Spinal cord (tissue), 10 donors: ENCODE measurements around the gene PCDHA13. TPM values are rescaled to one million over a fixed set of nuclear protein-coding genes. Genes with fewer than 3 reads are reported as not detected.
A peak's percentile ranks its signal among the peaks of the same experiment; 100 is the strongest.
"Not testable (repeated sequence)": the region's sequence is repeated elsewhere in the genome, so short reads cannot be mapped to it uniquely, and the experiment has no call there.

Experiments used
- DNase-seq, 6 donors: peaks; one replicate each; pipeline versions ENCODE4 v3.0.0 to v3.0.0-alpha.2; 2013 to 2015; ENCODE audit warnings: low spot score in 6 of 6, low read depth in 4 of 6
- H3K27ac ChIP-seq: one replicate; pipeline ENCODE4 v1.5.1; 2013; ENCODE audit warnings: low read depth, low read length, control low read depth
- H3K27me3 ChIP-seq: one replicate; pipeline ENCODE4 v1.6.1; 2013; ENCODE audit warnings: low read length; ENCODE audit not compliant: control insufficient read depth, insufficient read depth
- H3K36me3 ChIP-seq: one replicate; pipeline ENCODE4 v1.6.1; 2013; ENCODE audit warnings: low read length; ENCODE audit not compliant: control insufficient read depth, insufficient read depth
- H3K4me1 ChIP-seq: one replicate; pipeline ENCODE4 v1.6.1; 2013; ENCODE audit warnings: low read length; ENCODE audit not compliant: control insufficient read depth, insufficient read depth
- H3K4me3 ChIP-seq: one replicate; pipeline ENCODE4 v1.5.1; 2013; ENCODE audit warnings: low read depth, low read length, control low read depth
- H3K9me3 ChIP-seq: one replicate; pipeline ENCODE4 v1.6.1; 2013; ENCODE audit warnings: low read length; ENCODE audit not compliant: control insufficient read depth, insufficient read depth
- WGBS: methylation state at CpG from one replicate; pipeline ENCODE4 v1.1.5; 2013; ENCODE audit warnings: missing lambda C conversion rate; ENCODE audit not compliant: insufficient coverage; 5-methylcytosine and 5-hydroxymethylcytosine counted together
- long read RNA-seq, 4 donors: transcript quantifications; one replicate each; lab custom pipeline, GENCODE V29; 2026
- polyA plus RNA-seq, 2 donors: library from polyadenylated mRNA; unstranded; fragments of 120-200 nt; gene quantifications; one replicate each; pipeline ENCODE4 v1.2.1, GENCODE V29; 2013; ENCODE audit not compliant: insufficient read length in 2 of 2
- total RNA-seq, 2 donors: library from RNA; depleted of rRNA in 1 of 2; stranded (reverse); fragments of 120-200 nt in 1 of 2; fragments of >200 nt in 1 of 2; gene quantifications; one replicate each; pipeline versions ENCODE4 v1.2.3 to v1.2.4, GENCODE V29; 2013 to 2014
- donor health status: healthy.

Gene PCDHA13
- total RNA-seq (10 to 100 TPM in 1 of 2 donors, 1 to 10 TPM in 1; 1.9 to 12.4 TPM), polyA plus RNA-seq (1 to 10 TPM; 3.6 to 5.7 TPM)
- long read RNA-seq, donor 1, full-length matches to known transcripts = 3 of 3 reads
- long read RNA-seq, donor 1, partial matches to known transcripts = 0 of 3 reads
- long read RNA-seq, donor 1, other reads (novel, unspliced or antisense) = 0 of 3 reads
- long read RNA-seq, donor 2, full-length matches to known transcripts = 1 of 1 reads
- long read RNA-seq, donor 2, partial matches to known transcripts = 0 of 1 reads
- long read RNA-seq, donor 2, other reads (novel, unspliced or antisense) = 0 of 1 reads
- long read RNA-seq, donor 3, full-length matches to known transcripts = 2 of 2 reads
- long read RNA-seq, donor 3, partial matches to known transcripts = 0 of 2 reads
- long read RNA-seq, donor 3, other reads (novel, unspliced or antisense) = 0 of 2 reads
- long read RNA-seq, donor 4 = 0 reads

- Histone ChIP-seq H3K9me3 (peaks cover 27% of the 10 kb centered on the region), H3K4me3 (peak within 1 kb of the TSS; percentile 26), H3K36me3 (peaks cover 17% of the 10 kb centered on the region), H3K27me3 (no peaks in the 10 kb centered on the region), H3K27ac (no peak within 1 kb of the TSS), H3K4me1 (peaks cover 7% of the 10 kb centered on the region)
- peak in 2 of 6 donors; percentile 38 to 77 for DNase-seq
- 3% methylated on average over 19 of the region's 35 CpGs for WGBS
Measured at GRCh38 chr5:140881889-140882590, at the start of gene PCDHA13. TSS of gene PCDHA13 (plus strand) at chr5:140882124. CDS start at chr5:140882269, 145 bp downstream.

GRCh38 chr5:140833993-140834392 lies 47.9 kb upstream of the PCDHA13 start, which contains the start of gene PCDHA7:
TSS of gene PCDHA7 (plus strand) at chr5:140834269. CDS start at chr5:140834384, 115 bp downstream.
- Histone ChIP-seq H3K27ac (no peak within 1 kb of the TSS), H3K9me3 (peaks cover 16% of the 10 kb centered on the region), H3K4me1 (no peaks in the 10 kb centered on the region), H3K27me3 (no peaks in the 10 kb centered on the region), H3K36me3 (peaks cover 17% of the 10 kb centered on the region), H3K4me3 (no peak within 1 kb of the TSS)
- peak in 2 of 6 donors; percentile 21 to 67 for DNase-seq
- WGBS = no CpG with 5 or more reads among the region's 8 CpGs

- not testable (repeated sequence) for H3K4me1 ChIP-seq, H3K27me3 ChIP-seq, H3K4me3 ChIP-seq, H3K27ac ChIP-seq
- Histone ChIP-seq H3K36me3 (peaks cover 17% of the 10 kb centered on the region), H3K9me3 (peaks cover 16% of the 10 kb centered on the region)
- DNase-seq = peak in 1 of 6 donors; percentile 8
- 14% methylated on average over 23 of the region's 38 CpGs for WGBS
Measured at GRCh38 chr5:140834439-140835008, 47.4 kb upstream of the PCDHA13 start.

- H3K4me3 ChIP-seq = no peak overlapping the region
- 33% methylated on average over 103 of the region's 103 CpGs for WGBS
- H3K36me3 ChIP-seq = peaks cover 10% of the 10 kb centered on the region
- no peaks in the 10 kb centered on the region for H3K4me1 ChIP-seq
- H3K27ac ChIP-seq = no peak overlapping the region
- DNase-seq = no peak
- peaks cover 13% of the 10 kb centered on the region for H3K9me3 ChIP-seq
- no peaks in the 10 kb centered on the region for H3K27me3 ChIP-seq
Measured at GRCh38 chr5:140835622-140836510, 46.1 kb upstream of the PCDHA13 start.

- Histone ChIP-seq H3K4me1 (no peaks in the 10 kb centered on the region), H3K4me3 (no peak within 1 kb of the TSS), H3K36me3 (peaks cover 2% of the 10 kb centered on the region), H3K27me3 (no peaks in the 10 kb centered on the region), H3K27ac (no peak within 1 kb of the TSS), H3K9me3 (peaks cover 4% of the 10 kb centered on the region)
- 24% methylated on average over 42 of the region's 47 CpGs for WGBS
- peak in 1 of 6 donors; percentile 38 for DNase-seq
Measured at GRCh38 chr5:140840978-140841962, 40.7 kb upstream of the PCDHA13 start, which contains the start of gene PCDHA8. TSS of gene PCDHA8 (plus strand) at chr5:140841187. CDS start at chr5:140841322, 135 bp downstream.

- Histone ChIP-seq H3K9me3 (peaks cover 3% of the 10 kb centered on the region), H3K27ac (no peak overlapping the region), H3K4me3 (no peak overlapping the region), H3K36me3 (no peaks in the 10 kb centered on the region), H3K27me3 (no peaks in the 10 kb centered on the region), H3K4me1 (no peaks in the 10 kb centered on the region)
- no peak for DNase-seq
- WGBS = 38% methylated on average over 86 of the region's 87 CpGs
Measured at GRCh38 chr5:140842798-140843733, 38.9 kb upstream of the PCDHA13 start.

- peak in 2 of 6 donors; percentile 4 to 30 for DNase-seq
- not testable (repeated sequence) for H3K4me1 ChIP-seq, H3K9me3 ChIP-seq, H3K27ac ChIP-seq, H3K4me3 ChIP-seq, H3K36me3 ChIP-seq, H3K27me3 ChIP-seq
- 21% methylated on average over 23 of the region's 48 CpGs for WGBS
Measured at GRCh38 chr5:140848139-140849102, 33.5 kb upstream of the PCDHA13 start, which contains the start of gene PCDHA9. TSS of gene PCDHA9 (plus strand) at chr5:140848382. CDS start at chr5:140848496, 114 bp downstream.
